ENCODE results near the gene PKN2.
"Not testable (repeated sequence)": the region's sequence is repeated elsewhere in the genome, so short reads cannot be mapped to it uniquely, and the experiment has no call there.

The PKN2 gene

GRCh38 chr1:88784551-88784950 is 100.5 kb downstream of the PKN2 start:
- in situ Hi-C loops (cut with MboI; ENCODE audit: low sequenced_read_pairs): no loop called here

GRCh38 chr1:88787023-88787903 is 103.2 kb downstream of the PKN2 start:
- in situ Hi-C loops (cut with MboI; ENCODE audit: low sequenced_read_pairs): no loop called here

- in situ Hi-C loops (cut with MboI; ENCODE audit: low sequenced_read_pairs): no loop called here
Observed at GRCh38 chr1:88791192-88791591, 107.1 kb downstream of the PKN2 start.

- in situ Hi-C loops (cut with MboI; ENCODE audit: low sequenced_read_pairs): no loop called here
Observed at GRCh38 chr1:88799491-88799890, 115.4 kb downstream of the PKN2 start.

GRCh38 chr1:88800382-88801051 is 116.4 kb downstream of the PKN2 start:
- in situ Hi-C loops (cut with MboI; ENCODE audit: low sequenced_read_pairs): no loop called here

GRCh38 chr1:88801575-88802208 is 117.6 kb downstream of the PKN2 start:
- in situ Hi-C loops (cut with MboI; ENCODE audit: low sequenced_read_pairs): no loop called here

- in situ Hi-C loops (cut with MboI; ENCODE audit: low sequenced_read_pairs): no loop called here
Observed at GRCh38 chr1:88802404-88802803, 118.3 kb downstream of the PKN2 start.

DNA sequence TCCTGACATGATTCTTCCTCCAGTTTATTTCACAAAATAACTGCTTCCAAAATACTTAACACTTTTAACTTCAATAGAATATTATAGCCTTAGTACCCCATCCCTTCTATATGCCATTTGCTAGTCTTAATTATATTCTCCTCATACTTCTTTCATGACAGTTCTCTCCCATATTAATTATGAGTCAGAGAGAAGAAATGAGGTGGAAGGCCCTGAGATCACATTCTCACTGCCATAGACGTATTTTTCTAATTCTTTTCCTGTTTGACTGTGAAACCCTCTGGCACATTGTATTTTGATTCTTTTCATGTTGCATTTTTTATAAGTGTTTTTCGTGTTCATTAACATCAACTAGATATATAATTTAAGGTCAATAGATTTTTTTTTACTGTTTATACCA is 118.9 kb downstream of the PKN2 start:
- in situ Hi-C loops (cut with MboI; ENCODE audit: low sequenced_read_pairs): no loop called here

- in situ Hi-C loops (cut with MboI; ENCODE audit: low sequenced_read_pairs): no loop called here
Observed at GRCh38 chr1:88803444-88803843, 119.4 kb downstream of the PKN2 start.

DNA sequence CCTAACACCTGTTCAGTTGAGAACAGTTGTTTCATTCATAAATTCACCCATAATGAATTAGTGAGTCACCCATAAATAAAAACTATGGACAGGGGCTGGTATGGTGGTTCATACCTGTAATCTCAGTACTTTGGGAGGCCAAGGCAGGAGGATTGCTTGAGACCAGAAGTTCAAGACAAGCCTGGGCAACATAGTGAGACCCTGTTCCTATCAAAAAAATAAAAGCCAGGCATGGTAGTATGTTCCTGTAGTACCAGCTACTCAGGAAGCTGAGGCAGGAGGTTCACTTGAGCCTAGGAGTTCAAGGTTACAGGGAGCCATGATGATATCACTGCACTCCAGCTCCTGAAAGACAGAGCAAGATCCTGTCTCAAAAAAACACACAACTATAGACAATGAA is 128.3 kb downstream of the PKN2 start:
- in situ Hi-C loops (cut with MboI; ENCODE audit: low sequenced_read_pairs): no loop called here

- in situ Hi-C loops (cut with MboI; ENCODE audit: low sequenced_read_pairs): no loop called here
Observed at GRCh38 chr1:88813471-88813870, 129.4 kb downstream of the PKN2 start.

- in situ Hi-C loops (cut with MboI; ENCODE audit: low sequenced_read_pairs): not testable (repeated sequence)
Observed at GRCh38 chr1:88819642-88820041, 135.6 kb downstream of the PKN2 start.

DNA sequence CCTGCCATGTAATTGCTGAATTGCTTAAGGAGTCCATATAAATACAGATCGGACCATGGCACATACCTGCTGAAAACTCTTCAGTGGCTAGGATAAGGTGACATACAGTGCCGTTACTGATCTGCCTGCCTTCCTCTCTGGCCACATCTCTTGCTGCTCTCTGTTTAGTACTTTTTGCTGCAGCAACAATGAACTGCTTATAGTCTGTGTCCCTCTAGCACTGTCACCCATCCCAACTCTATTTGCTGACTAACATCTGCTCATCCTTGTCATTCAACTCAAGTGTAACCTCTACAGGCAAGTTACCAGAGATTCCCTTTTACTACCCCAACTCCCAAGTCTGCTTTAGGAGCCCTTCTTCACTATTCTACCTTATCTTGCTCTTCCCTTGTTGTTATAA is 141.6 kb downstream of the PKN2 start:
- in situ Hi-C loops (cut with MboI; ENCODE audit: low sequenced_read_pairs): no loop called here

DNA sequence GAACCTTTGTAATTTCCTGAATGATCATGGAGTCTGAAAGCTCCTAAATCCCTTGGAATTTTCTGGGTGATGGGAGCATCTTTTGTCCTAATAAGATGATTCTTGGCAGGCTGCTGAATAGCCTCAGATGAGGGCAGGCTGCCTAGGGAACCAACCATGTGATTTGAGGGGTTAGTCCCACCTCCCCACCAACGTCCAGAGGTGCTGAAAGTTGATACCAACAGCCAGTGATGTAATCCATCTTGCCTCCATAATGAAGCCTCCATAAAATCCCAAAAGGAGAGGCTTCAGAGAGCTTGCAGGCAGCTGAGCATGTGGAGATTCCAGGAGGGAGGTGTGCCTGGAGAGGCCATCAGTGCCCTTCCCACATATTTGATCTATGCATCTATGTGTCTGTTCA is 163.6 kb downstream of the PKN2 start:
- in situ Hi-C loops (cut with MboI; ENCODE audit: low sequenced_read_pairs): no loop called here

DNA sequence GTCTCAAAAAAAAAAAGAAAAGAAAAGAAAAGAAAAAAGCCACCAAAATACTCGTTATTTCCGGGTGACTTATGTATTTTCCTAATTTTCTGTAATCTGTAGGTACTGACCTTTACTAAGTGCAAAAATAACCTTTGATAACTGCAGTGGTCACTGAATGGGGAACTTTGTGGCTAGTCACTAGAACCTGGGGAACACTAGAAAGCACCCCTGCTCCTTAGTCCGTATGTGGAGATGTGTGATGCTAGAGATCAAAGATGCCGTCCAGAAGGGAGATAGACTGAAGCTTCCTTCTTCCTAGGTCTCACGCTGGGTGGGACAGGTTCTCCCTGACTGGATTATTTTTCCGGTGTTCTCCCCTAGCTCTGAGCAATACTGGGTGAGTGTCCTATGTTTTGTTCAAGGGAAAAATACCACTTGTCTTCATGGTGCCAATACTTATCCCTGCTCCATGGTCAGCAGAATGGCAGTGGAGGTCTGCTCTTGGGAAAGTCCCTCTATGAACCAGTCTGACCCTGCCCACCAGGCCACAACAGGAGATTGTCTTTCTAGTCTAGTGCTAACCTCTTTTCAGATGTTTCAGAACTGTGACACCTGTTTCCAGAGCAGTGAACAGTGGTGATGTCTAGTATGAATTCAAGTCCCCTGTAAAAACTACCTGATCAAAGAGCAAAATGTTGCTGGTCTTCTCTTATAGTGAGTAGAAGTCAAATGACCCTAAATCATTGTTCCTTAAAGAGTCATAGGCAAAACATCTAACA is 167.4 kb downstream of the PKN2 start:
- in situ Hi-C loops (cut with MboI; ENCODE audit: low sequenced_read_pairs): no loop called here

GRCh38 chr1:88867743-88868521 is 183.9 kb downstream of the PKN2 start:
- in situ Hi-C loops (cut with MboI; ENCODE audit: low sequenced_read_pairs): no loop called here

DNA sequence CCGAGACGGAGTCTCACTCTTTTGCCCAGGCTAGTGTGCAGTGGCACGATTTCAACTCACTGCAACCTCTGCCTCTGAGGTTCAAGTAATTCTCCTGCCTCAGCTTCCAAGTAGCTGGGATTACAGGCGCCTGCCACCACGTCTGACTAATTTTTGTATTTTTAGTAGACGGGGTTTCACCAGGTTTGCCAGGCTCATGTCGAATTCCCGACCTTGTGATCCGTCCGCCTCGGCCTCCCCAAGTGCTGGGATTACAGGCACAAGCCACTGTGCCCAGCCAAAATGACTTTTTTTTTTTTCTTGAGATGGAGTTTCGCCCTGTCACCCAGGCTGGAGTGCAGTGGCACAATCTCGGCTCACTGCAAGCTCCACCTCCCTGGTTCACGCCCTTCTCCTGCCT is 185.6 kb downstream of the PKN2 start:
- in situ Hi-C loops (cut with MboI; ENCODE audit: low sequenced_read_pairs): not testable (repeated sequence)

GRCh38 chr1:88873737-88874349 is 189.8 kb downstream of the PKN2 start:
- in situ Hi-C loops (cut with MboI; ENCODE audit: low sequenced_read_pairs): no loop called here

DNA sequence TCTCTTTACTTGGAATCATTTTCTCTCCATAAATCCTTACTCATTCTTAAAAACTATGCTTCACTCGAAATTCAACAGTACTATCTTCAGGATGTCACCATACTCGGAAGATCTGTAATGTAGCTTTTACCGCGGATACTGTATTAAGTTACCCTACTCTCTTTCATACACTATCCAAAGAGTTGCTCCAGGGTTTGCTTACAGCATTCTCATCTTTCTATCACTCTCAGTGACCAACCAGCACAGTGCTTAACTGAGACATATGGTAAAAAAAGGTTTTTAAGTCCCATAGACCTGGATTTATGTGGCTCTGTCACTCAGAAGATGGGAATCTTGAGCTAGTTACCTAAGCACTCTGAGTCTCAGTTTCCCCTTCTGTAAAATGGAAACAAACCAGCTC is 191.5 kb downstream of the PKN2 start:
- in situ Hi-C loops (cut with MboI; ENCODE audit: low sequenced_read_pairs): no loop called here

Measured in HL-60/S4 treated with phorbol 12-myristate 13-acetate at 8.2 ng/mL for 4 days and 3 days (cell line).